GM12878 (cell line): ENCODE results near the gene CLRN3. TPM values are rescaled to one million over a fixed set of nuclear protein-coding genes. Genes with fewer than 3 reads are reported as not detected.

ENCODE experiments used
- ATAC-seq: fragments of 200-7000 bp; cut with Tn5 transposase; 3 replicates; pipeline ENCODE4 v1.9.1; 2020; ENCODE audit warnings: mild to moderate bottlenecking, moderate library complexity
- BruUV-seq: library from RNA; stranded (reverse); fragments of 400-500 nt; replicated peaks from 2 replicates; lab custom pipeline; 2021; lab: Mats Ljungman, UMichigan
- CTCF ChIA-PET: fragments of 300-600 bp; sonication (Branson Sonifier 250); formaldehyde crosslinking; extraction: SDS; loops from one replicate; lab custom pipeline; 2021; ENCODE audit warnings: inconsistent platforms; lab: Yijun Ruan, JAX
- POLR2A ChIA-PET: fragments of 350-600 bp; formaldehyde crosslinking; extraction: SDS; loops from one replicate; lab custom pipeline; 2021; ENCODE audit warnings: inconsistent platforms; lab: Charles Lee
- RAD21 ChIA-PET: fragments of 300-600 bp; sonication (Branson Sonifier 250); formaldehyde crosslinking; loops from one replicate; lab custom pipeline; 2023; ENCODE audit warnings: antibody characterized with exemption; ENCODE audit not compliant: unreplicated experiment; lab: Charles Lee
- SMC1A ChIA-PET: fragments of 300-600 bp; sonication (Branson Sonifier 250); formaldehyde crosslinking; loops from one replicate; lab custom pipeline; 2023; ENCODE audit not compliant: unreplicated experiment, uncharacterized antibody; lab: Charles Lee
- DNase-seq: peaks from one replicate; pipeline ENCODE4 v3.0.0-alpha.2; 2011; ENCODE audit warnings: low read depth, low spot score
- FAIRE-seq: peaks from 3 replicates; lab custom pipeline; 2011; peaks lifted over from hg19 to GRCh38; lab: Jason Lieb, UNC
- H2AFZ ChIP-seq: 2 replicates; pipeline ENCODE4 v1.6.0; 2011; ENCODE audit warnings: low read depth, low read length, control low read depth; ENCODE audit not compliant: control insufficient read depth
- H3K27ac ChIP-seq: 2 replicates; pipeline ENCODE4 v1.5.1; 2011; ENCODE audit warnings: control low read depth; ENCODE audit not compliant: control insufficient read depth, insufficient read depth
- H3K27me3 ChIP-seq, 2 experiments: replicated peaks in 1 of 2; 2 replicates each; pipeline versions ENCODE4 v1.6.0 to v1.6.1; 2011; ENCODE audit warnings: low read length in 1 of 2; ENCODE audit not compliant: control insufficient read depth in 2 of 2, insufficient read depth in 2 of 2
- H3K36me3 ChIP-seq, 2 experiments: 2 replicates each; pipeline ENCODE4 v1.5.1; 2011; ENCODE audit warnings: low read length in 1 of 2; ENCODE audit not compliant: control insufficient read depth in 2 of 2, insufficient read depth in 2 of 2
- H3K4me1 ChIP-seq: 2 replicates; pipeline ENCODE4 v1.6.1; 2011; ENCODE audit warnings: mild to moderate bottlenecking, low read length, moderate library complexity, mixed read lengths; ENCODE audit not compliant: control insufficient read depth, insufficient read depth
- H3K4me2 ChIP-seq: 2 replicates; pipeline ENCODE4 v1.6.0; 2011; ENCODE audit warnings: control low read depth; ENCODE audit not compliant: control insufficient read depth, insufficient read depth
- H3K4me3 ChIP-seq: fragments of 200-600 bp; sonication (generic); 2 replicates; pipeline ENCODE4 v1.5.1; 2016
- H3K79me2 ChIP-seq: 2 replicates; pipeline ENCODE4 v1.6.0; 2011; ENCODE audit warnings: low read length; ENCODE audit not compliant: control insufficient read depth, insufficient read depth
- H3K9ac ChIP-seq: 2 replicates; pipeline ENCODE4 v1.8.0; 2011; ENCODE audit warnings: low read length, control low read depth, mixed read lengths; ENCODE audit not compliant: control insufficient read depth, insufficient read depth
- H3K9me3 ChIP-seq: replicated peaks from 3 replicates; pipeline ENCODE4 v1.5.1; 2011; ENCODE audit warnings: mild to moderate bottlenecking, low read length; ENCODE audit not compliant: control insufficient read depth, insufficient read depth
- H4K20me1 ChIP-seq: 2 replicates; pipeline ENCODE4 v1.6.0; 2011; ENCODE audit not compliant: control insufficient read depth, insufficient read depth
- BCL11A ChIP-seq: IDR thresholded peaks from 2 replicates; pipeline ENCODE4 v1.6.1; 2011; ENCODE audit warnings: low read depth, low read length
- CBFB ChIP-seq: IDR thresholded peaks from 2 replicates; pipeline ENCODE4 v1.6.1; 2016; ENCODE audit warnings: antibody characterized with exemption, low read depth
- CEBPZ ChIP-seq: fragments of 150-350 bp; IDR thresholded peaks from 2 replicates; pipeline ENCODE4 v1.6.1; 2016; ENCODE audit warnings: low read depth, low read length
- KDM1A ChIP-seq: fragments of 200-600 bp; sonication (generic); IDR thresholded peaks from 2 replicates; pipeline ENCODE4 v1.6.1; 2016; ENCODE audit warnings: borderline replicate concordance
- MTA3 ChIP-seq: IDR thresholded peaks from 2 replicates; pipeline ENCODE4 v1.6.1; 2012; ENCODE audit warnings: low read length, inconsistent platforms, borderline replicate concordance
- PKNOX1 ChIP-seq: fragments of 450-650 bp; IDR thresholded peaks from 2 replicates; pipeline ENCODE4 v1.6.1; 2016; ENCODE audit warnings: mild to moderate bottlenecking
- POLR2AphosphoS5 ChIP-seq: IDR thresholded peaks from 2 replicates; pipeline ENCODE4 v1.6.1; 2011; ENCODE audit warnings: mild to moderate bottlenecking, low read length, inconsistent platforms
- SPI1 ChIP-seq: IDR thresholded peaks from 2 replicates; pipeline ENCODE4 v1.6.1; 2011; ENCODE audit warnings: low read depth, mild to moderate bottlenecking, low read length, moderate library complexity, borderline replicate concordance; ENCODE audit not compliant: insufficient read depth
- STAT3 ChIP-seq: IDR thresholded peaks from 2 replicates; pipeline ENCODE4 v1.6.1; 2011; ENCODE audit warnings: low read depth, low read length, improper control_type of control experiment
- TCF3 ChIP-seq: IDR thresholded peaks from 2 replicates; pipeline ENCODE4 v1.6.1; 2012; ENCODE audit warnings: low read depth, mild to moderate bottlenecking, low read length, borderline replicate concordance; ENCODE audit not compliant: insufficient read depth
- ZBTB40 ChIP-seq: fragments of 450-650 bp; IDR thresholded peaks from 2 replicates; pipeline ENCODE4 v1.6.1; 2016; ENCODE audit warnings: mild to moderate bottlenecking, moderate library complexity, borderline replicate concordance
- ZZZ3 ChIP-seq: IDR thresholded peaks from 2 replicates; pipeline ENCODE4 v1.6.1; 2011; ENCODE audit warnings: low read depth; ENCODE audit not compliant: control insufficient read depth, insufficient read length
- whole genome bisulfite sequencing: methylation state at CpG from one replicate; pipeline ENCODE4 v1.1.6; 2016; ENCODE audit warnings: low lambda C conversion rate; ENCODE audit not compliant: insufficient replicate concordance, insufficient coverage; ENCODE audit errors: missing lambda C conversion rate; 5-methylcytosine and 5-hydroxymethylcytosine counted together
- in situ Hi-C: fragments of 300-500 bp; cut with MboI; formaldehyde crosslinking; loops from 9 replicates; pipeline ENCODE4 v1.14.3; 2018; ENCODE audit warnings: mixed read lengths
- intact Hi-C: fragments of 100-400 bp; cut with micrococcal nuclease; formaldehyde crosslinking; loops from one replicate; pipeline ENCODE4 v1.14.2; 2022; ENCODE audit not compliant: unreplicated experiment
- polyA plus RNA-seq, 11 experiments: library from polyadenylated mRNA; depleted of rRNA in 4 of 11; unstranded in 6 of 11; stranded (reverse) in 5 of 11; fragments of >200 nt; fragmentation: Nextera tagmentation in 4 of 11; fragmentation: Illumina TruSeq in 1 of 11; extraction: Ambion mirVana in 4 of 11; extraction: Trizol in 1 of 11; gene quantifications; 1 replicate in 1 of 11; 2 replicates in 10 of 11; pipeline versions ENCODE4 v1.2.1 to v1.2.3, GENCODE V29; 2011 to 2016; ENCODE audit warnings: inconsistent platforms in 2 of 11, missing spikeins in 2 of 11, low read depth in 1 of 11
- total RNA-seq, 4 experiments: library from RNA; depleted of rRNA in 3 of 4; stranded (reverse); fragments of >200 nt in 3 of 4; fragmentation: Illumina TruSeq in 1 of 4; extraction: Trizol in 1 of 4; gene quantifications; 2 replicates each; pipeline versions ENCODE4 v1.2.1 to v1.2.3, GENCODE V29; 2013 to 2021

Gene CLRN3
- total and polyA plus RNA-seq, 10 of the 15 experiments (the other 5 are each of a cell fraction or from before 2014, with no cell fraction given) = not detected

GRCh38 chr10:127905001-127905847 lies 12.5 kb upstream of the CLRN3 start:
- Histone ChIP-seq H4K20me1 (no peaks in the 10 kb centered on the region), H3K79me2 (no peaks in the 10 kb centered on the region), H3K4me3 (no peak overlapping the region), H3K4me1 (no peaks in the 10 kb centered on the region), H3K36me3 (no peaks in the 10 kb centered on the region), H2AFZ (no peak overlapping the region), H3K9me3 (no peaks in the 10 kb centered on the region), H3K27me3 (no peaks in the 10 kb centered on the region; a peak in 2 of 4 replicates), H3K27ac (no peak overlapping the region), H3K4me2 (no peak overlapping the region), H3K9ac (no peak overlapping the region)
- FAIRE-seq = no peak
- no peak for DNase-seq
- in situ Hi-C loops = no loop called here
- no TSS peak for BruUV-seq
- SMC1A ChIA-PET = interaction anchor here (1.3 kb wide), 1 partner anchor 10 kb away, joined by 3 read pairs; no protein-coding TSS in a partner anchor
- CTCF ChIA-PET = interaction anchor here (0.9 to 1.5 kb wide), 4 partner anchors 51 to 135 kb away, joined by 3 to 7 read pairs (median 4); no protein-coding TSS in a partner anchor
- POLR2A ChIA-PET = no interaction called here
- RAD21 ChIA-PET = interaction anchor here (0.9 to 1.0 kb wide), 2 partner anchors 130 to 164 kb away, joined by 3 read pairs; no protein-coding TSS in a partner anchor
- 9% methylated on average over 14 of the region's 14 CpGs for WGBS
- no peak for ATAC-seq
- intact Hi-C loops = loop anchor here (10.0 kb wide), 1 partner anchor 250 kb away; no protein-coding TSS in a partner anchor
- TF ChIP-seq ZBTB40 (no peak), STAT3 (no peak), BCL11A (no peak), CBFB (no peak), CEBPZ (no peak), SPI1 (no peak), KDM1A (no peak), TCF3 (no peak), POLR2AphosphoS5 (no peak), MTA3 (no peak), ZZZ3 (no peak), PKNOX1 (no peak)
